OCI-LY1 (cell line): ENCODE results near the gene CD84.

Experiments
- EZH2 ChIP-seq: fragments of 200-600 bp; sonication (generic), shearing (Covaris generic); IDR thresholded peaks from 2 replicates; pipeline ENCODE4 v1.8.0; 2017; ENCODE audit warnings: borderline replicate concordance, mixed run types, mild to moderate bottlenecking, antibody characterized with exemption, low read length, moderate library complexity, mixed read lengths
- TF ChIP-seq, protein P1 (sequence below): fragments of 200-600 bp; sonication (generic), shearing (Covaris generic); IDR thresholded peaks from 2 replicates; pipeline ENCODE4 v1.5.1; 2017; ENCODE audit warnings: mild to moderate bottlenecking, antibody characterized with exemption, low read length, moderate library complexity, mixed read lengths

DNA sequence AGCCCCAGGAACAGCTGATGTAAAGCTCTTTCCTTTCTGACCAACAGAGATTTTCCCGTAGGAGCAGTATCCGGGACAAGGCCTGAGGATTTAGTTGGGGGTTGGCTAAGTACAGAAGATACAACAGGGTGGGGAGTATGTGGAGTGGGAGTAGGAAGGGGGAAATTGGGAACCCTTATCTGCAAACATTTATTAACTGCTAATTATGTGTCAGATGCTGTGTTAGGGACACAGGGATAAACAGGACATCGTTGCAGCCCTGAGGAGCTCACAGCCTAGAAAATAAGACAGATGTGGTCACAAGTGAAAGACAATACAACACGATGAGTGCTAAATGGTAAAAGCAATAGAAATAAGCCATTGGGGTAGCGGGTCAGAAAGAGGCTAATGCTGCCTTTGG is 12.0 kb downstream of the CD84 start:
- TF ChIP-seq, protein P1, sequence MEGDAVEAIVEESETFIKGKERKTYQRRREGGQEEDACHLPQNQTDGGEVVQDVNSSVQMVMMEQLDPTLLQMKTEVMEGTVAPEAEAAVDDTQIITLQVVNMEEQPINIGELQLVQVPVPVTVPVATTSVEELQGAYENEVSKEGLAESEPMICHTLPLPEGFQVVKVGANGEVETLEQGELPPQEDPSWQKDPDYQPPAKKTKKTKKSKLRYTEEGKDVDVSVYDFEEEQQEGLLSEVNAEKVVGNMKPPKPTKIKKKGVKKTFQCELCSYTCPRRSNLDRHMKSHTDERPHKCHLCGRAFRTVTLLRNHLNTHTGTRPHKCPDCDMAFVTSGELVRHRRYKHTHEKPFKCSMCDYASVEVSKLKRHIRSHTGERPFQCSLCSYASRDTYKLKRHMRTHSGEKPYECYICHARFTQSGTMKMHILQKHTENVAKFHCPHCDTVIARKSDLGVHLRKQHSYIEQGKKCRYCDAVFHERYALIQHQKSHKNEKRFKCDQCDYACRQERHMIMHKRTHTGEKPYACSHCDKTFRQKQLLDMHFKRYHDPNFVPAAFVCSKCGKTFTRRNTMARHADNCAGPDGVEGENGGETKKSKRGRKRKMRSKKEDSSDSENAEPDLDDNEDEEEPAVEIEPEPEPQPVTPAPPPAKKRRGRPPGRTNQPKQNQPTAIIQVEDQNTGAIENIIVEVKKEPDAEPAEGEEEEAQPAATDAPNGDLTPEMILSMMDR, result no peak
- TF ChIP-seq EZH2, result no peak
